ENCODE data around the gene ZNF700.

DNA sequence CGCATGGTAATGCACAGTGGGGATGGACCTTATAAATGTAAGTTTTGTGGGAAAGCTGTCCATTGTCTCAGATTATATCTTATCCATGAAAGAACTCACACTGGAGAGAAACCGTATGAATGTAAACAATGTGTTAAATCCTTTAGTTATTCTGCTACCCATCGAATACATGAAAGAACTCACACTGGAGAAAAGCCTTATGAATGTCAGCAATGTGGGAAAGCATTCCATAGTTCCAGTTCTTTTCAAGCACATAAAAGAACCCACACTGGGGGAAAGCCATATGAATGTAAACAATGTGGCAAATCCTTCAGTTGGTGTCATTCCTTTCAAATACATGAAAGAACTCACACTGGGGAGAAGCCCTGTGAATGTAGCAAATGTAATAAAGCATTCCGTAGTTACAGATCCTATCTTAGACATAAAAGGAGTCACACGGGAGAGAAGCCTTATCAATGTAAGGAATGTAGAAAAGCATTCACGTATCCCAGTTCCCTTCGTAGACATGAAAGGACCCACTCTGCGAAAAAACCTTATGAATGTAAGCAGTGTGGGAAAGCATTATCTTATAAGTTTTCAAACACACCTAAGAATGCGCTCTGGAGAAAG, 53.7 kb downstream of the ZNF700 start:
- TF ChIP-seq, protein P1, sequence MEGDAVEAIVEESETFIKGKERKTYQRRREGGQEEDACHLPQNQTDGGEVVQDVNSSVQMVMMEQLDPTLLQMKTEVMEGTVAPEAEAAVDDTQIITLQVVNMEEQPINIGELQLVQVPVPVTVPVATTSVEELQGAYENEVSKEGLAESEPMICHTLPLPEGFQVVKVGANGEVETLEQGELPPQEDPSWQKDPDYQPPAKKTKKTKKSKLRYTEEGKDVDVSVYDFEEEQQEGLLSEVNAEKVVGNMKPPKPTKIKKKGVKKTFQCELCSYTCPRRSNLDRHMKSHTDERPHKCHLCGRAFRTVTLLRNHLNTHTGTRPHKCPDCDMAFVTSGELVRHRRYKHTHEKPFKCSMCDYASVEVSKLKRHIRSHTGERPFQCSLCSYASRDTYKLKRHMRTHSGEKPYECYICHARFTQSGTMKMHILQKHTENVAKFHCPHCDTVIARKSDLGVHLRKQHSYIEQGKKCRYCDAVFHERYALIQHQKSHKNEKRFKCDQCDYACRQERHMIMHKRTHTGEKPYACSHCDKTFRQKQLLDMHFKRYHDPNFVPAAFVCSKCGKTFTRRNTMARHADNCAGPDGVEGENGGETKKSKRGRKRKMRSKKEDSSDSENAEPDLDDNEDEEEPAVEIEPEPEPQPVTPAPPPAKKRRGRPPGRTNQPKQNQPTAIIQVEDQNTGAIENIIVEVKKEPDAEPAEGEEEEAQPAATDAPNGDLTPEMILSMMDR (IDR thresholded peaks at IDR 0.05; ENCODE audit: low read depth, low read length, poor library complexity, severe bottlenecking): no peak
- no peak for TF ChIP-seq EZH2phosphoT487 (IDR thresholded peaks at IDR 0.05; ENCODE audit: borderline replicate concordance, low read length)
